Activated B cell treated with CpG ODN at 0.5 μM for 24 hours (primary cell): ENCODE results near the gene POMT2. TPM values are rescaled to one million over a fixed set of nuclear protein-coding genes. Genes with fewer than 3 reads are reported as not detected.

ENCODE experiments used
- ATAC-seq: fragments of 200-7000 bp; cut with Tn5 transposase; one replicate; pipeline ENCODE4 v1.10.0; 2021; ENCODE audit warnings: low read depth, mild to moderate bottlenecking, moderate library complexity
- CTCF ChIA-PET: fragments of 350-600 bp; sonication (Branson Sonifier 250); formaldehyde crosslinking; loops from one replicate; lab custom pipeline; 2021; ENCODE audit warnings: antibody characterized with exemption; lab: Charles Lee
- POLR2A ChIA-PET: fragments of 350-600 bp; sonication (Branson Sonifier 250); formaldehyde crosslinking; loops from one replicate; lab custom pipeline; 2021; ENCODE audit warnings: antibody characterized with exemption; lab: Charles Lee
- DNase-seq: peaks from one replicate; pipeline ENCODE4 v3.0.0; 2022
- H3K27ac Mint-ChIP-seq: one replicate; pipeline ENCODE4 v1.8.0; 2020; ENCODE audit warnings: mixed read lengths
- H3K27me3 Mint-ChIP-seq: one replicate; pipeline ENCODE4 v1.8.0; 2021; ENCODE audit warnings: mixed read lengths
- H3K36me3 Mint-ChIP-seq: one replicate; pipeline ENCODE4 v1.8.0; 2021; ENCODE audit warnings: low read depth, mixed read lengths
- H3K4me1 Mint-ChIP-seq: one replicate; pipeline ENCODE4 v1.8.0; 2021; ENCODE audit warnings: mixed read lengths
- H3K4me3 Mint-ChIP-seq: one replicate; pipeline ENCODE4 v1.8.0; 2020; ENCODE audit warnings: mild to moderate bottlenecking, mixed read lengths
- H3K9me3 Mint-ChIP-seq: one replicate; pipeline ENCODE4 v1.8.0; 2020; ENCODE audit warnings: mixed read lengths
- intact Hi-C: fragments of 100-400 bp; cut with micrococcal nuclease; formaldehyde crosslinking; loops from one replicate; pipeline ENCODE4 v1.15.1; 2024
- total RNA-seq: library from RNA; stranded (reverse); gene quantifications from 2 replicates; pipeline ENCODE4 v1.2.3, GENCODE V29; 2022
- TF ChIP-seq, protein P1 (sequence below): fragments of 200-600 bp; IDR thresholded peaks from one replicate; pipeline ENCODE4 v1.8.0; 2022; ENCODE audit warnings: antibody characterized with exemption, mild to moderate bottlenecking

The POMT2 gene, protein sequence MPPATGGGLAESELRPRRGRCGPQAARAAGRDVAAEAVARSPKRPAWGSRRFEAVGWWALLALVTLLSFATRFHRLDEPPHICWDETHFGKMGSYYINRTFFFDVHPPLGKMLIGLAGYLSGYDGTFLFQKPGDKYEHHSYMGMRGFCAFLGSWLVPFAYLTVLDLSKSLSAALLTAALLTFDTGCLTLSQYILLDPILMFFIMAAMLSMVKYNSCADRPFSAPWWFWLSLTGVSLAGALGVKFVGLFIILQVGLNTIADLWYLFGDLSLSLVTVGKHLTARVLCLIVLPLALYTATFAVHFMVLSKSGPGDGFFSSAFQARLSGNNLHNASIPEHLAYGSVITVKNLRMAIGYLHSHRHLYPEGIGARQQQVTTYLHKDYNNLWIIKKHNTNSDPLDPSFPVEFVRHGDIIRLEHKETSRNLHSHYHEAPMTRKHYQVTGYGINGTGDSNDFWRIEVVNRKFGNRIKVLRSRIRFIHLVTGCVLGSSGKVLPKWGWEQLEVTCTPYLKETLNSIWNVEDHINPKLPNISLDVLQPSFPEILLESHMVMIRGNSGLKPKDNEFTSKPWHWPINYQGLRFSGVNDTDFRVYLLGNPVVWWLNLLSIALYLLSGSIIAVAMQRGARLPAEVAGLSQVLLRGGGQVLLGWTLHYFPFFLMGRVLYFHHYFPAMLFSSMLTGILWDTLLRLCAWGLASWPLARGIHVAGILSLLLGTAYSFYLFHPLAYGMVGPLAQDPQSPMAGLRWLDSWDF
- total RNA-seq: 28.7 and 30.8 TPM in 2 replicates

DNA sequence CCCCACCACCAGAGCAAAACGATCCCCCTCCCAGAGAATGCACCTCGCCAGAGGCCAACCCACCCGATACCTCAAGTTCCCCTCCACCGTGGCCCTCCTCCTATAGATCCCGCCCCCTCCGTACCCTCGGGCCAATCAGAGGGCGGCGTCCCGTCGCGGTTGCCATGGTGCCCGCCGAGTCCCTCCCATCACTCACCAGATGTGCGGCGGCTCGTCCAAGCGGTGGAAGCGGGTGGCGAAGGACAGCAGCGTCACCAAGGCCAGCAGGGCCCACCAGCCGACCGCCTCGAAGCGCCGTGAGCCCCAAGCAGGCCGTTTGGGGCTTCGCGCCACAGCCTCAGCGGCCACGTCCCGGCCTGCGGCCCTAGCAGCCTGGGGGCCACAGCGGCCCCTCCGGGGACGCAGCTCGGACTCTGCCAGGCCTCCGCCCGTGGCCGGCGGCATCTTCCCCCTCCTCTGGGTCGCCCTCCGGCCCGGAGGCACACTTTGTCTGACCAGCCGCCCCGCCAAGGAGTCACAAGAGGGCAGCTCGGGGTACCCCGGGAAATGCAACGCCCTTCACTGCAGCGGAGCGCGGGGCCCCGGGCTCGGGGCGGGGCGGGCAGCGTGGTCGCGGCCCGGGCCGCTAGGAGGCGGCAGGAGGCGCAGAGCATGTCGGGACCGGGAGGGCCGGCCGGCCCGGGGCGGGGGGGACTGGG lies at the start of gene POMT2:
Gene POMT2 (minus strand): TSS at position 646 of the 698 bp plus-strand sequence. CDS start 202 bp downstream, at position 444.
- TF ChIP-seq, protein P1, sequence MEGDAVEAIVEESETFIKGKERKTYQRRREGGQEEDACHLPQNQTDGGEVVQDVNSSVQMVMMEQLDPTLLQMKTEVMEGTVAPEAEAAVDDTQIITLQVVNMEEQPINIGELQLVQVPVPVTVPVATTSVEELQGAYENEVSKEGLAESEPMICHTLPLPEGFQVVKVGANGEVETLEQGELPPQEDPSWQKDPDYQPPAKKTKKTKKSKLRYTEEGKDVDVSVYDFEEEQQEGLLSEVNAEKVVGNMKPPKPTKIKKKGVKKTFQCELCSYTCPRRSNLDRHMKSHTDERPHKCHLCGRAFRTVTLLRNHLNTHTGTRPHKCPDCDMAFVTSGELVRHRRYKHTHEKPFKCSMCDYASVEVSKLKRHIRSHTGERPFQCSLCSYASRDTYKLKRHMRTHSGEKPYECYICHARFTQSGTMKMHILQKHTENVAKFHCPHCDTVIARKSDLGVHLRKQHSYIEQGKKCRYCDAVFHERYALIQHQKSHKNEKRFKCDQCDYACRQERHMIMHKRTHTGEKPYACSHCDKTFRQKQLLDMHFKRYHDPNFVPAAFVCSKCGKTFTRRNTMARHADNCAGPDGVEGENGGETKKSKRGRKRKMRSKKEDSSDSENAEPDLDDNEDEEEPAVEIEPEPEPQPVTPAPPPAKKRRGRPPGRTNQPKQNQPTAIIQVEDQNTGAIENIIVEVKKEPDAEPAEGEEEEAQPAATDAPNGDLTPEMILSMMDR: no peak
- peak; percentile 54 for ATAC-seq
- Mint-ChIP-seq H3K4me1 (peaks cover 19% of the 10 kb centered on the region), H3K27ac (peak within 1 kb of the TSS; percentile 100), H3K27me3 (no peaks in the 10 kb centered on the region), H3K9me3 (no peaks in the 10 kb centered on the region), H3K36me3 (peaks cover 7% of the 10 kb centered on the region), H3K4me3 (peak within 1 kb of the TSS; percentile 99)
- intact Hi-C loops: loop anchor here (1.0 to 5.0 kb wide), 7 partner anchors 52 to 480 kb away; partner anchors contain the start of genes ADCK1, ALKBH1, IRF2BPL and SLIRP
- ChIA-PET CTCF (interaction anchor here (0.5 to 1.4 kb wide), 5 partner anchors 37 to 137 kb away, joined by 3 to 5 read pairs (median 4); partner anchors contain the start of genes SAMD15, TMED8 and VIPAS39), POLR2A (interaction anchor here (0.7 to 3.2 kb wide), 22 partner anchors 9 to 508 kb away, joined by 3 to 96 read pairs (median 5); partner anchors contain the start of genes AHSA1, ANGEL1, CIPC and SAMD15)
- DNase-seq: peak; percentile 93

DNA sequence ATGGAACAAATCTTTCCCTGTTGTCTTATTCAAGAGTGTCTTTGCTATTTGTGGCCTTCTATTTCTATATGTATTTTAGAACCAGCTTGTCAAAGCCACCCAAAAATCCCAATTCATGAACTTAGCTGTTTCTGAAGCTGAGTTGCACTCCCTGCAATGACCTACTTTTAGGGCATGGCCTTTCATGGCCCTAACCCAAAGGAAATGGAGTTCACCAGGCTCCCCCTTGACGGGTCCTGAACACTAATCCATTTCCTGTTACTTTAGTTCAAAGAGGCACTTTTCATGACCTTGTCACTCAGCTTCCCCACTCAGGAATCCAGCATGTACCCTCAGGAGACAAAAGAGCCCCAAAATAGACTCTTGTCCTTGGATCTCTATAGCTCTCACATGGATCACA lies 48.6 kb upstream of the POMT2 start:
- Mint-ChIP-seq H3K4me1 (peaks cover 79% of the 10 kb centered on the region), H3K27me3 (no peaks in the 10 kb centered on the region), H3K4me3 (peak overlapping the region; percentile 8), H3K9me3 (peaks cover 3% of the 10 kb centered on the region), H3K36me3 (peaks cover 7% of the 10 kb centered on the region), H3K27ac (peak overlapping the region; percentile 22)
- CTCF ChIA-PET: no interaction called here
- no peak for DNase-seq
- POLR2A ChIA-PET: interaction anchor here (0.7 kb wide), 1 partner anchor 48 kb away, joined by 11 read pairs; the partner anchor contains the start of gene GSTZ1
- no peak for ATAC-seq
- TF ChIP-seq, protein P1: no peak
- intact Hi-C loops: no loop called here

DNA sequence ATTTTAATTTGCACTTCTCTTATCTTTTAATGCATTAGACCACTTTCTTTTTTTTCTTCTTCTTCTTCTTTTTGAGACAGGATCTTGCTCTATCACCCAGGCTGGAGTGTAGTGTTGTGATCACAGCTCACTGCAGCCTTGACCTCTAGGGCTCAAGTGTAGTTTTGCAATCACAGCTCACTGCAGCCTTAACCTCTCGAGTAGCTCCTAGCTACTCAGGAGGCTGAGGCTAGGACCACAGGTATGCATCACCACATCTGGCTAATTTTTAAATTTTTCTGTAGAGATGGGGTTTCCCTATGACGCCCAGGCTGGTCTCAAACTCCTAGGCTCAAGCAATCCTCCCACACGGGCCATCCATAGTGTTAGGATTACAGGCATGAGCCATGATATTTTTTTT lies 43.5 kb upstream of the POMT2 start:
- no peak overlapping the region for H3K27ac Mint-ChIP-seq
- no peaks in the 10 kb centered on the region for H3K27me3 Mint-ChIP-seq
- peak; percentile 40 for ATAC-seq
- ChIA-PET CTCF (interaction anchor here (1.0 to 1.4 kb wide), 2 partner anchors 8 to 13 kb away, joined by 3 to 4 read pairs; partner anchors contain the start of genes SAMD15 and TMED8), POLR2A (interaction anchor here (0.7 to 2.2 kb wide), 3 partner anchors 10 to 42 kb away, joined by 3 to 7 read pairs (median 4); partner anchors contain the start of genes SAMD15 and TMED8)
- TF ChIP-seq, protein P1: no peak
- H3K4me3 Mint-ChIP-seq: no peak overlapping the region
- intact Hi-C loops: loop anchor here (1.0 kb wide), 1 partner anchor 9 kb away; no protein-coding TSS in a partner anchor
- peaks cover 81% of the 10 kb centered on the region for H3K4me1 Mint-ChIP-seq
- peaks cover 7% of the 10 kb centered on the region for H3K36me3 Mint-ChIP-seq
- peaks cover 2% of the 10 kb centered on the region for H3K9me3 Mint-ChIP-seq
- DNase-seq: no peak

DNA sequence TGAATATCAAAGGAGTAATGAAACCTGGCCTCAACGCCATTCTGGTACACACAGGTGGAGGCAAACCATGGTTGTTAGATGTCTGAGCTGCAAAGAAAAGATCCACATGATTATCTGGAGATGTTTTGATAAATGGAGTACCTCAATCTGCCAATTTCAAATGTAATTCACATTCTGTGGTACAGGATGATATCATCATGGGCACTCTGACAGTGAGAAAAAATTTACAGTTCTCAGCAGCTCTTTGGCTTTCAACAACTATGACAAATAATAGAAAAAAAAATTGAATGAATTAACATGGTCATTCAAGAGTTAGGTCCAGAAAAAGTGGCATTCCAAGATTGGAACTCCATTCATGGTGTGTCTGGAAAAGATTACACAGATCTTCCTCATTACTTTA lies 38.9 kb upstream of the POMT2 start:
- intact Hi-C loops: loop anchor here (1.0 kb wide), 1 partner anchor 13 kb away; no protein-coding TSS in a partner anchor
- DNase-seq: no peak
- Mint-ChIP-seq H3K4me3 (no peak overlapping the region), H3K27me3 (no peaks in the 10 kb centered on the region), H3K4me1 (peaks cover 53% of the 10 kb centered on the region), H3K9me3 (peaks cover 2% of the 10 kb centered on the region), H3K36me3 (peaks cover 10% of the 10 kb centered on the region), H3K27ac (no peak overlapping the region)
- no peak for ATAC-seq
- CTCF ChIA-PET: interaction anchor here (0.6 kb wide), 1 partner anchor 180 kb away, joined by 3 read pairs; no protein-coding TSS in a partner anchor
- POLR2A ChIA-PET: interaction anchor here (1.8 kb wide), 1 partner anchor 39 kb away, joined by 6 read pairs; the partner anchor contains the start of genes GSTZ1 and POMT2
- TF ChIP-seq, protein P1: no peak
